GM18517 (cell line): ENCODE data around the gene SLC39A11.
A peak's percentile ranks its signal among the peaks of the same experiment; 100 is the strongest.
"Not testable (repeated sequence)": the region's sequence is repeated elsewhere in the genome, so short reads cannot be mapped to it uniquely, and the experiment has no call there.

Experiments used
- ATAC-seq: cut with Tn5 transposase; IDR thresholded peaks from one replicate; pipeline ENCODE4 v1.9.1; 2021; ENCODE audit warnings: mild to moderate bottlenecking, moderate library complexity; ENCODE audit not compliant: unreplicated experiment

The SLC39A11 gene

DNA sequence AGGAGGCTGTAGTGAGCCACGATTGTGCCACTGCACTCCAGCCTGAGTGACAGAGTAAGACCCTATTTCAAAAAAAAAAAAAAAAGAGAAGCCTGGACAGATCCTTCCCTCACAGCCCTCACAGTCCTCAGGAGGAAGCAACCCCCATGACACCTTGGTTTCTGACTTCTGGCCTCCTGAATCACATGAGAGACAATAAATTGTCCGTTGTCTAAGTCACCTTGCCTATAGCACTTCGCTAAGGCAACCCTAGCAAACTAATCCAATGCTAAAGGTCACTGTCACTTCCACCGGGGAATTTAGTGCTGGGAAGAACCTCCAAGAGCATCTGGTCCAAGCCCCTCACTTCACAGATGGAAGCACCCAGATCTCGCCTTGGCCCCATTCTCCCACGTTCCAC lies 18.9 kb upstream of the SLC39A11 start:
- no peak for ATAC-seq

GRCh38 chr17:73107191-73107590 lies 14.7 kb upstream of the SLC39A11 start:
- ATAC-seq, result no peak

DNA sequence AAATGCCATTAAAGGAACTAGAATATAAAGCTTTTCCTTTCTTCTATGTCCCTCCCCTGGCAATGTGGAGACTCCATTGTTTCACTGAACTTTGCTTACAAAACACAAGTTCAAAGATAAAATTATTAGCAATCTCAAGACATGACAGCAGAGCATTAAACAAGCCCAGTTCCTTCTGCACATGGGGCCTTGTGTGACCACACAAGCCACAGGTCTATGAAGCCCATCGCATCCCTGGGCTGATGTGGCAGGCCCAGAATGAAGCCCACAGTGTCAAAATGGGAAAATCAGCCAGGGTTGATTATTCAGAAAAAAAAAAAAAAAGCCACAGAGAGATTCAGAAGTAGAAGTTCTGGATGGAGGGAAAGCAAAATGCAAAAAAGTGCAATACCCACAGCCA lies 12.9 kb upstream of the SLC39A11 start:
- ATAC-seq, result no peak

- no peak for ATAC-seq
Measured at GRCh38 chr17:73104450-73104849, 12.0 kb upstream of the SLC39A11 start.

DNA sequence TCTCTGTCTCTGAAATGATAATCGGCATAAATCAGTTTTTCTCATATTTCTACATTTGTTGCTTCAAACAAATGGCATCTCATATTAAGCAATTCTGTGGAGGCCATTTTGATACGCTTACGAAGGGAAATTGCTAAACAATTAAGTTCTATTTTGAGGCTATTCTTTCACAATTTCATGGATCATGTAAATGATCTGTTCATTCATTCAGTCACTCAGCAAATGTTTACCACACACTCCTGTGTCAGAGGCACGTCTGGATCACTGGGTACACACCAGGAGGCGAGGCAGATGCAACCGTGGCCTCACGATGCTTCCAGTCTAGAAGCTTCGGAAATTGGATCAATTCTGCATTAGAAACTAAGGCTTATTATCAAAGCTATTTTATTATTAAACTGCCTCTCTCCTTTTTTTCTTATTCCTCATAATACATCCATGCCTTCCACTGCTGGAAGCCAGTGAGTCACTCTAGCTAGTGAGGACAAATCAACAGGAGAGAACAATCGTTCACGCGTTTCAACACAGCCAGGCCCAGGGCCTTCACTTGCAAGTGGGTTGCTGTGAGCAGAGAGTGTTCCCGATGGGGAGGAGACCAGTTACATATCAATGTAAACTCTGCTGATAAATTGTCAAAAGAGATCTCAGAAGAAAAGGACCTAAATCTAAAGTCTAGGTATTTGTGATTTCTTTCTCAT lies 11.3 kb upstream of the SLC39A11 start:
- ATAC-seq, result no peak

DNA sequence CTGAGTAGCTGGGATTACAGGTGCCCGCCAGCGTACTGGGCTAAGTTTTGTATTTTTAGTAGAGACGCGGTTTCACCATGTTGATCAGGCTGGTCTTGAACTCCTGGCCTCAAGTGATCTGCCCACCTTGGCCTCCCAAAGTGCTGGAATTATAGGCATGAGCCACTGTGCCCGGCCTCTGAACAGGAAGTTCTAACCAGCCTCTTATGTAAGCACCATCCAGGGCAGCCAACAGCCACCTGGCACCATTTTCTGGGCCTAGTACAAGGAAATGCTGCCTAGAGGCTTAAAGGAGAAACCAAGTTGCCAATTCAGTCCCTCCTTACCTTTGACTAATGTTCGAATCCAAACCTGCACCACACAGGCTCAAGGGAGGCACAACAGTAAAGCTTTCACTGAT lies 8.5 kb upstream of the SLC39A11 start:
- no peak for ATAC-seq

GRCh38 chr17:73100363-73100762 lies 7.9 kb upstream of the SLC39A11 start:
- no peak for ATAC-seq

GRCh38 chr17:73099511-73099910 lies 7.0 kb upstream of the SLC39A11 start:
- ATAC-seq, result no peak

DNA sequence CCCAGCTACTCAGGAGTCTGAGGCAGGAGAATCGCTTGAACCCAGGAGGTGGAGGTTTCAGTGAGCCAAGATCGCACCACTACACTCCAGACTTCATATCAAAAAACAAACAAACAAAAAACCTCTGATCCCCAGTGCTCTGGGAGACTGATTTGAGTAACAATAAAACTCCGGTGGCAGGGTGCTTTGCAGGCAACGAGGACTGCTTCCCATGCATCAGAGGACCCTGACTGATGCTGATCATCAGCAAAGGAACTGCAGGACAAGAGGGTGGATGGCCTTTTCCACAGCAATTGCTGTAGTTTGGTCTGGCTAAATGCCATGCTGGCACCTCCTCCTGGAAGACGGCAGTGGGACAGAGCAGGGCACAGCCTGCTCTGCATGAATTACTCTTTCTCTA lies 6.4 kb upstream of the SLC39A11 start:
- no peak for ATAC-seq

- not testable (repeated sequence) for ATAC-seq
Measured at GRCh38 chr17:73097973-73098765, 5.7 kb upstream of the SLC39A11 start.

- ATAC-seq, result no peak
Measured at GRCh38 chr17:73096866-73097265, 4.4 kb upstream of the SLC39A11 start.

DNA sequence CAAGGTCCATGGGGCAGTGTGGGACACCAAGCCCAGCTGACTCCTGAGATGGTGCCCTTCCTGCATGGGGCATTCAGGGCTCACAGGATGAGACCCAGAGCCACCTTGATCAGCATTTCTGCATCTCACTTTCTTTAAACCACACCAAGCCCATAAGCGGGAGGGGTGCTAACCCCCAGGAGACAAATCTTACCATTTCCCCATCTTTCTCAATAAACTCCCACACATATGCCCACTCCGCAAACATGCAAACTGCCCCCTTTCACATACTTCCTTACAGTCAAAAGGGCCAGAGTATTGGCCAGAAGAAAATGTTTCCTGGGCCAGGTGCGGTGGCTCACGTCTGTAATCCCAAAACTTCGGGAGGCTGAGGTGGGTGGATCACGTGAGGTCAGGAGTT lies 3.7 kb upstream of the SLC39A11 start:
- no peak for ATAC-seq

GRCh38 chr17:73093286-73093685 lies 798 bp upstream of the SLC39A11 start:
- no peak for ATAC-seq

DNA sequence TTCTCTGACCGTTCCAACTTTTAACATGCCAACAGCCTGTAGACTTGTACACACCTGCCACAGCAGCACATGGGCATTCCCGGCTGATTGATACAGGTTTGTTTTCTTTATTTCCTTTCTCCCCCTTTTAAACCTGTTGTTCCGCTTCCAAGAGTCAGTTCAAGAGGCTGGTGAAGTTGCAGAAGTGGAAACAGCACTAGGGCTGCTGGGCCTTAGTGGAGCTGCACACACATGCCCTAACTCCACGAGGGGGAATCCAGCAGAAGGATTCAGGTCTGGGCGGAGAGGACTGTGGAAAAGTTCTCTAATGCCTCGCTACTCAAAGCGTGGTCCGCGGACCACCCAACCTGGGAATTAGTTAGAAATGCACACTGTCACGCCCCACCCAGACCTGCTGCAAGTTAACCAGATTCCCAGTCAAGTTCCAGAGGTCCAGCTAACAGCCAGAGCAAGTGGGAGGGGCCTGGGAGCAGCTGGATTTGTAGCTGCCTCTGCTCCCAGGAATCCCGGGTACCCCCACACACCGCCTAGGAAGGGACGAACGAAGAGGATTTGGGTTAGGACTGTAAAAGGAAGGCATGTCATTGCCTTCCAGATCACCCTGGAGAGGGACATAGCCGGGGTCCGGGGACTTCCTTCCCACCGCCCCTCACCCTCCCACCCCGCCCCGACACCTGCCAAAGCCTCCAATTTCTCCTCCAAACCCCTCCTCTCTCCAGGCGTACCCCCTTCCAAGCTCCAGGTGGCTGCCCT lies 542 bp downstream of the SLC39A11 start:
- ATAC-seq, result peak; percentile 20

GRCh38 chr17:73091410-73091769 lies 1.1 kb downstream of the SLC39A11 start:
- ATAC-seq, result no peak

GRCh38 chr17:73090396-73091202 lies 1.9 kb downstream of the SLC39A11 start:
- no peak for ATAC-seq

DNA sequence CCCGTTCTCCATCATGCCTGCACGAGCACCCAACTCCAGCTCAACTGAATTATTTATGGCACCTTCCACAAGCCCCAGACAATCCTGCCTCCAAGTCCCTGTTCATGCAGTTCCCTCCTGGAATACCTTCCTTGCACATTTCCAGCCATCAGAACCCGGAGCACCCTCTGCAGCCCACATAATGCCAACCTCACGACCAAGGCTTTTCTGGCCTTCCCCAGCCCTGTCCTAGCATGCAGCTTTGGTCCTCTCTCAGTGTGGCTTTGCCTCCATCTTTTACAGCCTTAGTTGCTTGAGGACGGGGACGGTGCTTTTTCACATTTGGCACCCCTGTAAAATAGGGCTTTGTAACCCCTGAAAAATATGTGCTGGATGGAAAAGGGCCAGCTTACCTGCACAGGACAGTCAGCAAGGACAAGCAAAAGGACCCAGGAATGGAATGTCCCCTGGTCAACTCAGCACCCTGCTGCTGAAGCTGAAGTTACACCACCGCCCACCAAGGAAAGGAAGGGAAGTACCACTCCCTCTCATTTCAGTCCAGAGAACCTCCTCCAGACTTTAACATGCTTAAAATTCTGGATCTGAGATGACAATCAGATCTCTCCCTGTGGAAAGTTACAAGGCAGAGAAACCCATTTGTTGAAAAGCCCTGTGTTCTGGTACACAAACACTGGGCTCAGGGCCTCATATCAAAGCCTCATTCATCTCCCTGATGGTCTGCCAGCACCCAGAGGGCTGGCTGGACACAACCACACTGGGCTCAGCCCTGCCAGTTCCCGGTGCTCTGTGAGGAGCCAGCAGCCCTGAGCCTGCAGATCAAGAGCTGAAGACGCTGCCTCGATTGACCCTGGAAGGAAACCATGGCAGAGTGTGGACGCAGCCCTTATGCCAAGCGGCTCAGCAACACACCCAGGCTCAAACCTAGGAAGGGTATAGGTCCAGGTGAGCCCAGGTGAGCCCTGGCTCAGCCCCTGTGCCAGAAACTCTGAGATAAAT lies 2.9 kb downstream of the SLC39A11 start:
- no peak for ATAC-seq

- no peak for ATAC-seq
Measured at GRCh38 chr17:73088561-73088960, 3.9 kb downstream of the SLC39A11 start.

- ATAC-seq, result no peak
Measured at GRCh38 chr17:73083432-73083831, 9.1 kb downstream of the SLC39A11 start.

DNA sequence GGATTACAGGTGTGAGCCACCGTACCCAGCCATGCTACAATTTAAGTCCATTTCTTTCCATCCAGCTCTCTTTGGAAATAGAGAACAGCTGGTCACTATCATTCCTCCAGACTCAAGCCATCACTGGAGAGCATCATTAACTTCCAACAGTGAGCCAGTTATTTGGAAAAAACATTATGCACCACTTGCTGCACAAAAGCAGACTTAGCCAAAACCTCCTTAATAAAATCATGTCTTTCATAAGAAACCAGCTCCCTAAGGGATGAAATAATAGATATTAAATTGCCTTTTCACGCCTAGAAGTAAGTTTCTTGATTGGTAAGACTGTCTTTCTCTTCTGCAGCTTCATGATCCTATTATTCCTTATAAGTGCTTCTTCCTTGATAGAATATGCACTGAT lies 17.9 kb downstream of the SLC39A11 start:
- no peak for ATAC-seq
